PC-9 (cell line): ENCODE results near the gene AMTN. TPM values are rescaled to one million over a fixed set of nuclear protein-coding genes. Genes with fewer than 3 reads are reported as not detected.

ENCODE experiments used
- BruUV-seq: library from RNA; stranded (reverse); fragments of 400-500 nt; replicated peaks from 2 replicates; lab custom pipeline; 2021; lab: Mats Ljungman, UMichigan
- CTCF ChIA-PET: fragments of 300-600 bp; sonication (Branson Sonifier 250); formaldehyde crosslinking; loops from one replicate; lab custom pipeline; 2022; ENCODE audit warnings: antibody characterized with exemption; lab: Charles Lee
- POLR2A ChIA-PET: fragments of 300-600 bp; sonication (Branson Sonifier 250); formaldehyde crosslinking; loops from one replicate; lab custom pipeline; 2022; ENCODE audit warnings: antibody characterized with exemption; ENCODE audit not compliant: unreplicated experiment; lab: Charles Lee
- DNase-seq, 2 experiments: peaks; one replicate each; pipeline versions ENCODE4 v3.0.0 to v3.0.0-alpha.2; 2015 to 2022; ENCODE audit warnings: mixed read lengths in 1 of 2
- H2AFZ ChIP-seq: fragments of 200-600 bp; sonication (generic); 2 replicates; pipeline ENCODE4 v1.8.1; 2017; ENCODE audit warnings: antibody characterized with exemption
- H3F3A ChIP-seq: fragments of 200-600 bp; sonication (generic); 2 replicates; pipeline ENCODE4 v1.8.1; 2017; ENCODE audit warnings: antibody characterized with exemption, mild to moderate bottlenecking, low read depth; ENCODE audit not compliant: insufficient read depth
- H3K27ac ChIP-seq: fragments of 200-600 bp; sonication (generic); 2 replicates; pipeline ENCODE4 v1.6.1; 2016; ENCODE audit warnings: mixed run types
- H3K27me3 ChIP-seq: fragments of 200-600 bp; sonication (generic); 2 replicates; pipeline ENCODE4 v1.6.1; 2016; ENCODE audit warnings: low read depth, mixed run types; ENCODE audit not compliant: insufficient read depth
- H3K36me3 ChIP-seq: fragments of 200-600 bp; sonication (generic); 2 replicates; pipeline ENCODE4 v1.6.1; 2016; ENCODE audit warnings: low read depth, mixed run types
- H3K4me1 ChIP-seq: fragments of 200-600 bp; sonication (generic); replicated peaks from 2 replicates; pipeline ENCODE4 v1.6.1; 2016; ENCODE audit warnings: mixed run types; ENCODE audit not compliant: insufficient read depth
- H3K4me2 ChIP-seq: fragments of 200-600 bp; sonication (generic); 2 replicates; pipeline ENCODE4 v1.6.1; 2017; ENCODE audit warnings: mixed run types
- H3K4me3 ChIP-seq: fragments of 200-600 bp; sonication (generic); 2 replicates; pipeline ENCODE4 v1.6.1; 2016; ENCODE audit warnings: mixed run types
- H3K79me2 ChIP-seq: fragments of 200-600 bp; sonication (generic); 2 replicates; pipeline ENCODE4 v1.6.1; 2017; ENCODE audit warnings: low read depth, mixed run types
- H3K9me2 ChIP-seq: fragments of 200-600 bp; sonication (generic); 2 replicates; pipeline ENCODE4 v1.8.1; 2017; ENCODE audit warnings: mild to moderate bottlenecking; ENCODE audit not compliant: insufficient read depth
- H3K9me3 ChIP-seq: fragments of 200-600 bp; sonication (generic); 2 replicates; pipeline ENCODE4 v1.8.1; 2016; ENCODE audit warnings: low read depth; ENCODE audit not compliant: insufficient read depth
- H4K20me1 ChIP-seq: fragments of 200-600 bp; sonication (generic); 2 replicates; pipeline ENCODE4 v1.8.1; 2017; ENCODE audit not compliant: insufficient read depth
- EZH2 ChIP-seq: fragments of 200-600 bp; sonication (generic); IDR thresholded peaks from 2 replicates; pipeline ENCODE4 v1.8.0; 2017; ENCODE audit warnings: antibody characterized with exemption, low read depth
- intact Hi-C: fragments of 100-400 bp; cut with micrococcal nuclease; formaldehyde crosslinking; loops from one replicate; pipeline ENCODE4 v1.10.0; 2022; ENCODE audit not compliant: unreplicated experiment
- total RNA-seq: library from RNA; stranded (reverse); gene quantifications from 2 replicates; pipeline ENCODE4 v1.2.3, GENCODE V29; 2021
- TF ChIP-seq, protein P1 (sequence below): fragments of 200-600 bp; sonication (generic); conservative IDR thresholded peaks from 2 replicates; pipeline ENCODE4 v1.6.1; 2017; ENCODE audit warnings: mixed run types, antibody characterized with exemption, mild to moderate bottlenecking, moderate library complexity

The AMTN gene
- total RNA-seq, 1 experiment from 2014 or later: not detected

GRCh38 chr4:70575964-70576363 is 57.6 kb downstream of the AMTN start:
- no peak overlapping the region for H3K4me2 ChIP-seq
- H3K4me1 ChIP-seq: no peaks in the 10 kb centered on the region
- H3K36me3 ChIP-seq: no peaks in the 10 kb centered on the region
- ChIA-PET POLR2A (no interaction called here), CTCF (no interaction called here)
- no TSS peak for BruUV-seq
- H3F3A ChIP-seq: no peaks in the 10 kb centered on the region
- no peaks in the 10 kb centered on the region for H3K79me2 ChIP-seq
- H3K27me3 ChIP-seq: no peaks in the 10 kb centered on the region
- H3K4me3 ChIP-seq: no peak overlapping the region
- no peaks in the 10 kb centered on the region for H3K9me2 ChIP-seq
- intact Hi-C loops: no loop called here
- DNase-seq: no peak
- no peaks in the 10 kb centered on the region for H4K20me1 ChIP-seq
- H3K27ac ChIP-seq: no peak overlapping the region
- no peaks in the 10 kb centered on the region for H3K9me3 ChIP-seq
- TF ChIP-seq EZH2: no peak
- TF ChIP-seq, protein P1, sequence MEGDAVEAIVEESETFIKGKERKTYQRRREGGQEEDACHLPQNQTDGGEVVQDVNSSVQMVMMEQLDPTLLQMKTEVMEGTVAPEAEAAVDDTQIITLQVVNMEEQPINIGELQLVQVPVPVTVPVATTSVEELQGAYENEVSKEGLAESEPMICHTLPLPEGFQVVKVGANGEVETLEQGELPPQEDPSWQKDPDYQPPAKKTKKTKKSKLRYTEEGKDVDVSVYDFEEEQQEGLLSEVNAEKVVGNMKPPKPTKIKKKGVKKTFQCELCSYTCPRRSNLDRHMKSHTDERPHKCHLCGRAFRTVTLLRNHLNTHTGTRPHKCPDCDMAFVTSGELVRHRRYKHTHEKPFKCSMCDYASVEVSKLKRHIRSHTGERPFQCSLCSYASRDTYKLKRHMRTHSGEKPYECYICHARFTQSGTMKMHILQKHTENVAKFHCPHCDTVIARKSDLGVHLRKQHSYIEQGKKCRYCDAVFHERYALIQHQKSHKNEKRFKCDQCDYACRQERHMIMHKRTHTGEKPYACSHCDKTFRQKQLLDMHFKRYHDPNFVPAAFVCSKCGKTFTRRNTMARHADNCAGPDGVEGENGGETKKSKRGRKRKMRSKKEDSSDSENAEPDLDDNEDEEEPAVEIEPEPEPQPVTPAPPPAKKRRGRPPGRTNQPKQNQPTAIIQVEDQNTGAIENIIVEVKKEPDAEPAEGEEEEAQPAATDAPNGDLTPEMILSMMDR: no peak
- no peak overlapping the region for H2AFZ ChIP-seq

DNA sequence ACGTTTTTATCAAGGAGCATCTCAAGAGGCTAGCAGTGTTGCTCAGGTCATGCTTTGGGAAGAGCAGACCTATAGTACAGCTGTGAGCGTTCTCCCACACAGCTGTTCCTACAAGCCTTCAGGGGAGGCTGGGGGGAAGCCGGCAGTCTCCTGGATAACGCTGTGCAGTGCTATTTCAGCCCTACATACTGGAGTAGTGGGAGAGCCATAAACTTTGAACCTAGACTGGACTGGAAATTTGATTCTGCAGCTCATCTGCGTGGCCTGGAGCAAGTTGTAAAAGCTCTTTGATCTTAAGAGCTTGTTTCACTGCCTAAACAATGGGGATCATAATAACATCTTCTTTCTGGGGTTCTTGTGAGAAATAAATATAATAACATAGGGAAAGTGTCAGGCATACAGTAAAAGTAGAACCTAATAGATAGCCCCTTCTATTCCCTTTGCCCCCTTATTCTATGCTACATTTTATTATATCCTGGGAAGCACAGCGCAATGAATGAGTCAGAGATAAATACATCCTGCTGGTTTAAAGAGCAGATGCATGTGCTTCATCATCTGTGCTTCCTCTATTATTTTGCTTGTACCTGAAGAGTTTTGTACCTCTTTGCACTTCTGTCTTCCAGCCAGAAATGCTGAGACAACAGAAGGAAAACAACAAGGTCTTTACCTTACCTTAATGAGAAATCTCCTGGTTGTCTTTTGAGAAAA is 59.0 kb downstream of the AMTN start:
- no peaks in the 10 kb centered on the region for H3K27me3 ChIP-seq
- intact Hi-C loops: no loop called here
- POLR2A ChIA-PET: no interaction called here
- no peaks in the 10 kb centered on the region for H4K20me1 ChIP-seq
- H3F3A ChIP-seq: no peaks in the 10 kb centered on the region
- BruUV-seq: no TSS peak
- H3K9me2 ChIP-seq: no peaks in the 10 kb centered on the region
- no peaks in the 10 kb centered on the region for H3K79me2 ChIP-seq
- H2AFZ ChIP-seq: no peak overlapping the region
- H3K4me1 ChIP-seq: no peaks in the 10 kb centered on the region
- H3K4me2 ChIP-seq: no peak overlapping the region
- TF ChIP-seq, protein P1: no peak
- TF ChIP-seq EZH2: no peak
- no peaks in the 10 kb centered on the region for H3K9me3 ChIP-seq
- no peak overlapping the region for H3K27ac ChIP-seq
- no peaks in the 10 kb centered on the region for H3K36me3 ChIP-seq
- no peak overlapping the region for H3K4me3 ChIP-seq
- CTCF ChIA-PET: no interaction called here
- DNase-seq: no peak

GRCh38 chr4:70581980-70582379 is 63.6 kb downstream of the AMTN start:
- Histone ChIP-seq H3K27me3 (no peaks in the 10 kb centered on the region), H3K9me2 (0 out of 2 replicates have a peak, but pooled peaks cover 5% of the 10 kb centered on the region), H3K9me3 (no peaks in the 10 kb centered on the region), H3K36me3 (no peaks in the 10 kb centered on the region), H3K4me1 (0 out of 2 replicates have a peak, but pooled peaks cover 11% of the 10 kb centered on the region), H2AFZ (no peak overlapping the region), H3K4me3 (no peak overlapping the region), H3F3A (no peaks in the 10 kb centered on the region), H3K4me2 (no peak overlapping the region), H4K20me1 (no peaks in the 10 kb centered on the region), H3K27ac (no peak overlapping the region), H3K79me2 (no peaks in the 10 kb centered on the region)
- no peak for TF ChIP-seq EZH2
- TF ChIP-seq, protein P1: no peak
- ChIA-PET POLR2A (no interaction called here), CTCF (no interaction called here)
- no TSS peak for BruUV-seq
- DNase-seq: no peak
- intact Hi-C loops: no loop called here

Other genes with a start within 250 kb of the AMTN start
- gene CABS1, start 183.6 kb upstream of the AMTN start, total RNA-seq: not detected in 2 replicates
- not detected in 2 replicates for gene SMR3A, start 157.8 kb upstream of the AMTN start, total RNA-seq
- not detected in 2 replicates for gene SMR3B, start 135.4 kb upstream of the AMTN start, total RNA-seq
- gene OPRPN, start 120.6 kb upstream of the AMTN start, total RNA-seq: not detected in 2 replicates
- not detected in 2 replicates for gene MUC7, start 46.4 kb upstream of the AMTN start, total RNA-seq
- gene AMBN, start 73.7 kb downstream of the AMTN start, total RNA-seq: not detected in 2 replicates
- gene ENAM, start 110.2 kb downstream of the AMTN start, total RNA-seq: not detected in 2 replicates
- not detected in 2 replicates for gene JCHAIN, start 147.9 kb downstream of the AMTN start, total RNA-seq
- gene UTP3, start 170.0 kb downstream of the AMTN start, total RNA-seq: 15.1 and 16.4 TPM in 2 replicates
- 22.8 and 23.6 TPM in 2 replicates for gene RUFY3, start 203.4 kb downstream of the AMTN start, total RNA-seq